Upper lobe of left lung (tissue), 6 donors: ENCODE results near the gene ATL3. TPM values are rescaled to one million over a fixed set of nuclear protein-coding genes. Genes with fewer than 3 reads are reported as not detected.
"Not testable (repeated sequence)": the region's sequence is repeated elsewhere in the genome, so short reads cannot be mapped to it uniquely, and the experiment has no call there.

Experiments used
- ATAC-seq, 2 donors: fragments of 200-7000 bp; cut with Tn5 transposase; one replicate each; pipeline ENCODE4 v1.9.1; 2022; ENCODE audit warnings: mild to moderate bottlenecking in 2 of 2, moderate library complexity in 2 of 2; ENCODE audit not compliant: low FRiP score in 2 of 2
- DNase-seq, 2 donors: peaks; one replicate each; pipeline ENCODE4 v3.0.0-alpha.2; 2019 to 2020
- H3K27ac ChIP-seq, 4 donors: fragments of 200-600 bp; sonication (generic); one replicate each; pipeline ENCODE4 v1.5.1; 2016 to 2019
- H3K27me3 ChIP-seq, 4 donors: fragments of 200-600 bp; sonication (generic); one replicate each; pipeline ENCODE4 v1.5.1; 2017 to 2019
- H3K36me3 ChIP-seq, 4 donors: fragments of 200-600 bp; sonication (generic); one replicate each; pipeline ENCODE4 v1.5.1; 2016 to 2019
- H3K4me1 ChIP-seq, 4 donors: fragments of 200-600 bp; sonication (generic); one replicate each; pipeline ENCODE4 v1.5.1; 2018 to 2019
- H3K4me3 ChIP-seq, 4 donors: fragments of 200-600 bp; sonication (generic); one replicate each; pipeline ENCODE4 v1.5.1; 2017 to 2019; ENCODE audit warnings: mild to moderate bottlenecking in 2 of 4, moderate library complexity in 1 of 4
- H3K9me3 ChIP-seq, 4 donors: fragments of 200-600 bp; sonication (generic); one replicate each; pipeline ENCODE4 v1.5.1; 2018 to 2019
- EP300 ChIP-seq, 4 donors: sonication (generic); formaldehyde crosslinking; IDR thresholded peaks; one replicate each; pipeline ENCODE4 v1.5.1; 2017; ENCODE audit warnings: antibody characterized with exemption in 4 of 4, control low read depth in 2 of 4
- POLR2A ChIP-seq, 4 donors: fragments of 450-650 bp; IDR thresholded peaks; one replicate each; pipeline ENCODE4 v1.5.1; 2016 to 2017; ENCODE audit warnings: antibody characterized with exemption in 4 of 4, mild to moderate bottlenecking in 2 of 4
- POLR2AphosphoS5 ChIP-seq, 2 donors: sonication (generic); formaldehyde crosslinking; IDR thresholded peaks; one replicate each; pipeline ENCODE4 v1.5.1; 2017; ENCODE audit warnings: antibody characterized with exemption in 2 of 2
- WGBS, 2 donors: methylation state at CpG; one replicate each; pipeline ENCODE4 v1.1.5; 2017 to 2018; 5-methylcytosine and 5-hydroxymethylcytosine counted together
- total RNA-seq, 6 donors: library from RNA; depleted of rRNA in 4 of 6; stranded (reverse); fragments of >200 nt in 4 of 6; gene quantifications; one replicate each; pipeline versions ENCODE4 v1.1.0 to v1.2.1, GENCODE V29; 2016 to 2021
- TF ChIP-seq, protein P1 (sequence below), 6 experiments: fragments of 450-650 bp in 4 of 6; fragments of 200-600 bp in 2 of 6; sonication (generic) in 2 of 6; IDR thresholded peaks; one replicate each; pipeline ENCODE4 v1.5.1; 2016 to 2019; ENCODE audit warnings: antibody characterized with exemption in 6 of 6
- donor health status: DM: no; HTN: no; CAD: no; lungs with moderate emphysema.
- donor health status: DM: no; HTN: yes; CAD: no; lungs with severe emphysema.

The ATL3 gene
- total RNA-seq, 6 donors from 2014 or later: 16.8 to 75.1 (median 61.2) TPM

DNA sequence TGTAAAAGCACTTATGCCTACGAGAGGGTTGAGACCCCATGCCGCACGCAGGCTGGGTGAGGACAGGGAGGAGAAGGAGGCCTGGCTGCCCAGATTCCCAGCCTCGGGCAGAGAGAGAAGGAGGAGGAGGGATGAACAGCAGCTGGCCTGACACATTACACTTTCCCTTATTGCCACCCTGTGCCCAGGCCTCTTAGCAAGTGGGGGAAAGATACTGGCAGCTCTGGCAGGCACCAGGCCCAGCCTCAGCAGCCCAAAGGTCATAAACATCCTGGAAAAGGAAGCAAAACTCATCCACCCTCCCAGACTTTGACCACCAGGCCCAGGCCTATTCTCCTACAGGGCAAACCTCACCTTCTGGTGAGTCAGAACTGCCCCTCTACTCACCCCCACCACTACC is 61.6 kb downstream of the ATL3 start:
- Histone ChIP-seq H3K27me3 (no peaks in the 10 kb centered on the region), H3K27ac (peak overlapping the region in 3 of 4 donors; percentile 38 to 61 (median 49)), H3K36me3 (no peaks in the 10 kb centered on the region), H3K4me3 (no peak overlapping the region), H3K4me1 (peaks cover 26 to 42% (median 35%) of the 10 kb centered on the region in 4 donors), H3K9me3 (no peaks in the 10 kb centered on the region)
- no peak for ATAC-seq
- 40 to 58% methylated on average over 4 of the region's 4 CpGs for WGBS, 2 donors
- TF ChIP-seq POLR2A (IDR thresholded peaks at IDR 0.05) (no peak), POLR2AphosphoS5 (IDR thresholded peaks at IDR 0.05) (no peak), EP300 (IDR thresholded peaks at IDR 0.05) (no peak)
- TF ChIP-seq, protein P1, sequence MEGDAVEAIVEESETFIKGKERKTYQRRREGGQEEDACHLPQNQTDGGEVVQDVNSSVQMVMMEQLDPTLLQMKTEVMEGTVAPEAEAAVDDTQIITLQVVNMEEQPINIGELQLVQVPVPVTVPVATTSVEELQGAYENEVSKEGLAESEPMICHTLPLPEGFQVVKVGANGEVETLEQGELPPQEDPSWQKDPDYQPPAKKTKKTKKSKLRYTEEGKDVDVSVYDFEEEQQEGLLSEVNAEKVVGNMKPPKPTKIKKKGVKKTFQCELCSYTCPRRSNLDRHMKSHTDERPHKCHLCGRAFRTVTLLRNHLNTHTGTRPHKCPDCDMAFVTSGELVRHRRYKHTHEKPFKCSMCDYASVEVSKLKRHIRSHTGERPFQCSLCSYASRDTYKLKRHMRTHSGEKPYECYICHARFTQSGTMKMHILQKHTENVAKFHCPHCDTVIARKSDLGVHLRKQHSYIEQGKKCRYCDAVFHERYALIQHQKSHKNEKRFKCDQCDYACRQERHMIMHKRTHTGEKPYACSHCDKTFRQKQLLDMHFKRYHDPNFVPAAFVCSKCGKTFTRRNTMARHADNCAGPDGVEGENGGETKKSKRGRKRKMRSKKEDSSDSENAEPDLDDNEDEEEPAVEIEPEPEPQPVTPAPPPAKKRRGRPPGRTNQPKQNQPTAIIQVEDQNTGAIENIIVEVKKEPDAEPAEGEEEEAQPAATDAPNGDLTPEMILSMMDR (IDR thresholded peaks at IDR 0.05): no peak
- peak in 1 of 2 donors; percentile 26 for DNase-seq

DNA sequence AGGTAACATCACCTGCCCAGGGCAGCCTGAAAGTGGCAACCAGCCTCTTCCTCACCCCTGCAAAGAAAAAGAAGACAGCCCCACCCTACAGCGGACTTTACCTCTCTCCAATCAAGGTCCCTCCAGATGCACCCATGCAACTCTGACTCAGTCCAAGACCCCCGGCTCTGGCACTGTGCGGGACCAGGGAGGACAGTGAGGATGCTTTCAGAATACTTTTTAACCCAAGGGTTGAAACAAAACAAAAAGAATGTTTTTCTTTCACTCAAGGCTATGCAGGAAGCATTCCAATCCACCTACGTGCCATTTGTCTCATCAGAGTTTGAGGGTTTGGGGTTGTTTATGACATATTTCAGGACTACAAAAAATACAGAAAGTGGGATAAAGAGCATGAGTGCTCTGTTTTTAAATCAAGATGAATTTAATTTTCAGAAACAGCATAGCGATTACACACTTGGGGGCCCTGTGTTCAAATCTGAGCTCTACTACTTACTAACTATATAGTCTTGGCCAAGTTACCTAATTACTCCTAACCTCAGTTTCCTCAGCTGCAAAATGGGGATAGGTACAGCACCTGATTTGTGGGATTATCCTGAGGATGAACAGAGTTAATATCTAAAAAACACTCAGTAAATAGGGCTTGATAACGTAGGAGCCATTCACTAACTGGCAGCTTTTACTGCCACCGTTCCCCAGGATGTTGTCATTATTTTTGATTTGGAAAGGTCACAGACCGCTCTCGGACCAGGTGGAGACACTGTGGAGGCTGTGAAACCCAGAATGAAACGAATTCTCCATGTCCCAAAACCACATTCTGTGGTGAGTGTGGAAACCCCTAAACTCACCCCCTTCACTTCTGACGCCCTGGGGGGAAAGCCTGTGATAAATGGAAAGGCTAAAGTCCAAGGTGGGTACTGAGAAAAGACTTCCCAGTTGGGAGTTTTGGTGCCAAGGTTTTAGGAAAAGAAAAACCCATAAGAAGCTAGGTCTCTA is 62.5 kb downstream of the ATL3 start:
- no peak overlapping the region for H3K4me3 ChIP-seq

DNA sequence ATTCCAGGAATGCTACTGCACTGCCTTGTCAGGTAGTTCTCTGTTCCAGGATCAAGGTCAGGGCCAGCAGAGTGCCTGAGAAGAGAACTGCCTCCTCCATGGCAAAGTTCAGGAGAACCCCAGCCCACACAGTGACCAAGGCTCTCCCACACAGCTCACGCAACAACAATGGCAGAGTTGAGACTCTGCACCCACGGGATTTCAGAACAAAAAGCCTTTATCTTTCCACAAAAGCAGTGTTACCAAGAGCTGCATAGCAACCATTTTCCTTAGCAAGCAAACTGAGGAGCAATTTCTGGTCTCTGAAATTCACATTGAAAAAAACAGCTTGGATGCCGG is 68.0 kb downstream of the ATL3 start:
- Histone ChIP-seq H3K9me3 (no peaks in the 10 kb centered on the region), H3K36me3 (peaks cover 0 to under 1% (median 0%) of the 10 kb centered on the region in 4 donors), H3K4me3 (no peak overlapping the region), H3K27ac (no peak overlapping the region), H3K4me1 (peaks cover 0 to 5% (median 0%) of the 10 kb centered on the region in 4 donors), H3K27me3 (no peaks in the 10 kb centered on the region)
- DNase-seq: no peak
- no peak for ATAC-seq
- TF ChIP-seq EP300 (IDR thresholded peaks at IDR 0.05) (no peak), POLR2AphosphoS5 (IDR thresholded peaks at IDR 0.05) (no peak), POLR2A (IDR thresholded peaks at IDR 0.05) (no peak)
- TF ChIP-seq, protein P1 (IDR thresholded peaks at IDR 0.05): no peak
- WGBS, 2 donors: 82% methylated on average over 3 of the region's 3 CpGs

More for the DNA sequence above, 62.5 kb downstream of the ATL3 start:
- Histone ChIP-seq H3K27me3 (no peaks in the 10 kb centered on the region), H3K36me3 (no peaks in the 10 kb centered on the region), H3K27ac (peak overlapping the region in 2 of 4 donors; percentile 38 to 61), H3K4me1 (peaks cover 26 to 42% (median 35%) of the 10 kb centered on the region in 4 donors), H3K9me3 (no peaks in the 10 kb centered on the region)
- WGBS, 2 donors: 80 to 83% methylated on average over 11 of the region's 11 CpGs
- TF ChIP-seq, protein P1 (IDR thresholded peaks at IDR 0.05): no peak
- TF ChIP-seq POLR2A (IDR thresholded peaks at IDR 0.05): no peak
- ATAC-seq (no peak), DNase-seq (no peak)

DNA sequence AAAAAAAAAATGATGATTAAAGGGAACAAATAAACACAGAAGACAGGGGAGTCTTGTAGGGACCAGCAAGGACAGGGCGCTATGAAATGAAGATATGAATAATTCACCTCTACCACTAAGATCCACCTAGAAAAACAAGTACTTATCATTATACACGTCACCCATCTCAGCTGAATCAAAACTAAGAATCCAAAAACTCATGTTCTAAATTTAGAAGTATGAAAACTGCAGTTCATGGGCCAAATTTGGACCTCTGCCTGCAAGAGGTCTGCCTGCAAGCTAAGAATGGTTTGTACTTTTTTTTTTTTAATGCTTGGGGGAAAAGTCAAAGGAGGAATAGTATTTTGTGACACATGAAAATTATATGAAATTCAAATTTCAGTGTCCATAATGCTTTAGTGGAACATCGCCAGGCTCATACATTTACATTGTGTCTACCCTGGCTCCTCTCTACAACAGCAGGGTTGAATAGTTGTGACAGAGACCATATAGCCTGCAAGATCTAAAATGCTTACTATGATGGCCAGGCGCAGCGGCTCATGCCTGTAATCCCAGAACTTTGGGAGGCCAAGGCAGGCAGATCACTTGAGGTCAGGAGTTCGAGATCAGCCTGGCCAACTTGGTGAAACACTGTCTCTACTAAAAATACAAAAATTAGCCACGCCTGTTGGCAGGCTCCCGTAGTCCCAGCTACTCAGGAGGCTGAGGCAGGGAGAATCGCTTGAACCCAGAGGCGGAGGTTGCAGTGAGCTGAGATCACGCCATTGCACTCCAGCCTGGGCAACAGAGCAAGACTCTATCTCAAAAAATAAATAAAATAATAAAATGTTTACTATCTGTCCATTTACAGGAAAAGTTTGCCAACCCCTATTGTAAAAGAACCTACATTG is 68.6 kb downstream of the ATL3 start:
- not testable (repeated sequence) for H3K27ac ChIP-seq, H3K36me3 ChIP-seq, H3K4me1 ChIP-seq, H3K27me3 ChIP-seq, H3K9me3 ChIP-seq, ATAC-seq, DNase-seq, H3K4me3 ChIP-seq
- WGBS, 2 donors: 90 to 92% methylated on average over 11 of the region's 11 CpGs
